Measurements from ENCODE around the gene PSMA4. TPM values are rescaled to one million over a fixed set of nuclear protein-coding genes. Genes with fewer than 3 reads are reported as not detected.

Gene PSMA4

DNA sequence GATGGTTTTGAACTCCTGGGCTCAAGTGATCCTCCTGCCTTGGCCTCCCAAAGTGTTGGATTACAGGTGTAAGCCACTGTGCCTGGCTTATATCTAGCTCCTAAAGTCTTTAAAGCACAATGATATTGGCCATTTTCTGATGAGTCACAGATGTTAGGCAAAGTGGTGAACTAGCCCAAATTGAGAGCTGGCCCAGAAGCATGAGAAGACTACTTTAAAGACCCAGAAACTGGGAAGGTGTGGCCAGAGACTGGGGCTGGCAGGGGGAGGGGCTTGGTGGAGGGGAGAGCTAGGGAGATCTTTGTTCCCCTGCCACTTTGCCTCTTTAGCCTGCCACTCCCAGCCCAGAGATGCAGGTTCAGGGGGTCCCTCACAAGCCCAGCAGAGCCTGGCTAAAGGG lies 58.9 kb downstream of the PSMA4 start:
- Histone ChIP-seq H2BK15ac (ENCODE audit: low read depth, poor library complexity, severe bottlenecking) (no peak overlapping the region), H4K8ac (ENCODE audit: low read length) (no peak overlapping the region), H3K79me1 (replicated peaks; ENCODE audit: low read length, poor library complexity, severe bottlenecking) (no peaks in the 10 kb centered on the region), H2BK5ac (ENCODE audit: low read depth, low read length, poor library complexity, severe bottlenecking) (no peak overlapping the region), H3K36me3 (ENCODE audit: control insufficient read depth in 1 of 2, insufficient read depth in 2 of 2, low read depth in 1 of 2, low read length in 2 of 2) (no peaks in the 10 kb centered on the region), H3K4ac (ENCODE audit: low read depth in 1 of 2, low read length in 2 of 2) (no peak overlapping the region), H3K23ac (ENCODE audit: low read length in 2 of 2) (no peak overlapping the region), H3K27me3 (ENCODE audit: control insufficient read depth in 1 of 2, insufficient read depth in 1 of 2, low read length in 2 of 2) (peaks cover 0 to 12% of the 10 kb centered on the region in 2 experiments), H2BK12ac (ENCODE audit: low read length in 2 of 2) (no peak overlapping the region), H3K4me3 (ENCODE audit: insufficient read depth in 1 of 2, low read depth in 1 of 2, low read length in 2 of 2) (no peak overlapping the region), H3K9ac (ENCODE audit: low read length) (no peak overlapping the region), H2AFZ (ENCODE audit: low read depth, low read length) (no peak overlapping the region), H3K27ac (ENCODE audit: low read length, poor library complexity, severe bottlenecking) (no peak overlapping the region), H3K14ac (ENCODE audit: low read length in 2 of 2) (no peak overlapping the region), H2BK120ac (ENCODE audit: low read depth, low read length) (no peak overlapping the region), H3K4me2 (ENCODE audit: low read length, poor library complexity, severe bottlenecking) (no peak overlapping the region), H3K4me1 (ENCODE audit: control insufficient read depth, insufficient read depth, low read depth, low read length) (no peaks in the 10 kb centered on the region), H2AK5ac (ENCODE audit: low read length, severe bottlenecking) (no peak overlapping the region), H3K18ac (ENCODE audit: low read depth in 1 of 2, low read length in 2 of 2) (no peak overlapping the region), H4K91ac (ENCODE audit: low read length) (no peak overlapping the region), H3K9me3 (ENCODE audit: control insufficient read depth, low read length) (no peaks in the 10 kb centered on the region)
- DNase-seq, result no peak

Small RNA genes within 50 kb of the gene (small RNA-seq; reads per million reads assigned to genes)
- gene AC067863.2 (ENCODE audit: low read depth), result not detected
